Suprapubic skin (tissue), 3 donors: ENCODE results near the gene FMNL2.

Experiments
- POLR2A ChIP-seq, 2 donors: fragments of 450-650 bp; IDR thresholded peaks; one replicate each; pipeline ENCODE4 v1.6.1; 2017; ENCODE audit warnings: antibody characterized with exemption in 2 of 2, mild to moderate bottlenecking in 2 of 2, moderate library complexity in 2 of 2
- TF ChIP-seq, protein P1 (sequence below), 2 donors: fragments of 200-600 bp in 1 of 2; fragments of 450-650 bp in 1 of 2; sonication (generic) in 1 of 2; IDR thresholded peaks; one replicate each; pipeline ENCODE4 v1.5.1; 2016 to 2019; ENCODE audit warnings: antibody characterized with exemption in 2 of 2, mild to moderate bottlenecking in 1 of 2, moderate library complexity in 1 of 2

DNA sequence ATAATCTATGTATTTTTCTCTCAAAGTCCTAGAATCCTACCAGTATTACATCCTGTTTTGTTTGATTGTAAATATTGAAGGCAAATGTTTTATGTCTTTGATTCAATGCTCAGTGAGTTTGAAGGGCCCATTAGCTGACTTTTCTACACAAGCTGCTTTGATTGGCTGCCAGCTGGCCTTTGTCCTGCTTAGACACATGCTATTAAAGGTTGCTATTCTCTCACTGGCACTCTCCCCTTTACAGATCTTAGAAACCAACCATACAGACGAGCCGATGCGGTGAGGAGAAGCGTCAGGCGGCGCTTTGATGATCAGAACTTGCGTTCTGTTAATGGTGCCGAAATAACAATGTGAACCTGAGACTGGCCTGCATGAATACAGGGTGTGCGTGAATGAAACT lies 312.6 kb downstream of the FMNL2 start:
- no peak for TF ChIP-seq POLR2A (IDR thresholded peaks at IDR 0.05)
- TF ChIP-seq, protein P1, sequence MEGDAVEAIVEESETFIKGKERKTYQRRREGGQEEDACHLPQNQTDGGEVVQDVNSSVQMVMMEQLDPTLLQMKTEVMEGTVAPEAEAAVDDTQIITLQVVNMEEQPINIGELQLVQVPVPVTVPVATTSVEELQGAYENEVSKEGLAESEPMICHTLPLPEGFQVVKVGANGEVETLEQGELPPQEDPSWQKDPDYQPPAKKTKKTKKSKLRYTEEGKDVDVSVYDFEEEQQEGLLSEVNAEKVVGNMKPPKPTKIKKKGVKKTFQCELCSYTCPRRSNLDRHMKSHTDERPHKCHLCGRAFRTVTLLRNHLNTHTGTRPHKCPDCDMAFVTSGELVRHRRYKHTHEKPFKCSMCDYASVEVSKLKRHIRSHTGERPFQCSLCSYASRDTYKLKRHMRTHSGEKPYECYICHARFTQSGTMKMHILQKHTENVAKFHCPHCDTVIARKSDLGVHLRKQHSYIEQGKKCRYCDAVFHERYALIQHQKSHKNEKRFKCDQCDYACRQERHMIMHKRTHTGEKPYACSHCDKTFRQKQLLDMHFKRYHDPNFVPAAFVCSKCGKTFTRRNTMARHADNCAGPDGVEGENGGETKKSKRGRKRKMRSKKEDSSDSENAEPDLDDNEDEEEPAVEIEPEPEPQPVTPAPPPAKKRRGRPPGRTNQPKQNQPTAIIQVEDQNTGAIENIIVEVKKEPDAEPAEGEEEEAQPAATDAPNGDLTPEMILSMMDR (IDR thresholded peaks at IDR 0.05), result no peak
